AG04450 (cell line): ENCODE data around the gene SLC25A39. TPM values are rescaled to one million over a fixed set of nuclear protein-coding genes. Genes with fewer than 3 reads are reported as not detected.
"Not testable (repeated sequence)": the region's sequence is repeated elsewhere in the genome, so short reads cannot be mapped to it uniquely, and the experiment has no call there.

Source experiments
- CTCF ChIA-PET: fragments of 300-600, 350-600 bp; formaldehyde crosslinking; extraction: SDS; loops from one replicate; lab custom pipeline; 2022; ENCODE audit warnings: antibody characterized with exemption, inconsistent platforms; lab: Charles Lee
- POLR2A ChIA-PET: fragments of 350-600 bp; formaldehyde crosslinking; extraction: SDS; loops from one replicate; lab custom pipeline; 2021; ENCODE audit warnings: antibody characterized with exemption, inconsistent platforms; lab: Yijun Ruan, JAX
- DNase-seq: peaks from one replicate; pipeline ENCODE4 v3.0.0-alpha.2; 2011; ENCODE audit warnings: low read depth, low spot score
- H3K27ac ChIP-seq: one replicate; pipeline ENCODE4 v1.5.1; 2012; ENCODE audit warnings: low read depth, low read length, control low read depth
- H3K27me3 ChIP-seq: one replicate; pipeline ENCODE4 v1.6.0; 2012; ENCODE audit warnings: low read length; ENCODE audit not compliant: control insufficient read depth, insufficient read depth
- H3K4me3 ChIP-seq: 2 replicates; pipeline ENCODE4 v1.5.1; 2011; ENCODE audit warnings: mild to moderate bottlenecking, low read depth, low read length, control low read depth
- H3K9me3 ChIP-seq: 2 replicates; pipeline ENCODE4 v1.5.1; 2012; ENCODE audit warnings: low read length; ENCODE audit not compliant: control insufficient read depth, insufficient read depth
- polyA minus RNA-seq: library from RNA; depleted of rRNA, polyadenylated mRNA; stranded (reverse); fragments of >200 nt; gene quantifications from 2 replicates; pipeline ENCODE4 v1.2.3, GENCODE V29; 2011; rRNA and poly(A)+ RNA removed
- polyA plus RNA-seq: library from polyadenylated mRNA; depleted of rRNA; stranded (reverse); fragments of >200 nt; gene quantifications from 2 replicates; pipeline ENCODE4 v1.2.3, GENCODE V29; 2011; rRNA removed
- TF ChIP-seq, protein P1 (sequence below): IDR thresholded peaks from 2 replicates; pipeline ENCODE4 v1.5.1; 2011; ENCODE audit warnings: low read depth, low read length, control low read depth, inconsistent platforms

Gene SLC25A39, protein sequence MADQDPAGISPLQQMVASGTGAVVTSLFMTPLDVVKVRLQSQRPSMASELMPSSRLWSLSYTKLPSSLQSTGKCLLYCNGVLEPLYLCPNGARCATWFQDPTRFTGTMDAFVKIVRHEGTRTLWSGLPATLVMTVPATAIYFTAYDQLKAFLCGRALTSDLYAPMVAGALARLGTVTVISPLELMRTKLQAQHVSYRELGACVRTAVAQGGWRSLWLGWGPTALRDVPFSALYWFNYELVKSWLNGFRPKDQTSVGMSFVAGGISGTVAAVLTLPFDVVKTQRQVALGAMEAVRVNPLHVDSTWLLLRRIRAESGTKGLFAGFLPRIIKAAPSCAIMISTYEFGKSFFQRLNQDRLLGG
- polyA plus RNA-seq (32.1 and 43.4 TPM in 2 replicates), polyA minus RNA-seq (22.4 and 34.7 TPM in 2 replicates)

DNA sequence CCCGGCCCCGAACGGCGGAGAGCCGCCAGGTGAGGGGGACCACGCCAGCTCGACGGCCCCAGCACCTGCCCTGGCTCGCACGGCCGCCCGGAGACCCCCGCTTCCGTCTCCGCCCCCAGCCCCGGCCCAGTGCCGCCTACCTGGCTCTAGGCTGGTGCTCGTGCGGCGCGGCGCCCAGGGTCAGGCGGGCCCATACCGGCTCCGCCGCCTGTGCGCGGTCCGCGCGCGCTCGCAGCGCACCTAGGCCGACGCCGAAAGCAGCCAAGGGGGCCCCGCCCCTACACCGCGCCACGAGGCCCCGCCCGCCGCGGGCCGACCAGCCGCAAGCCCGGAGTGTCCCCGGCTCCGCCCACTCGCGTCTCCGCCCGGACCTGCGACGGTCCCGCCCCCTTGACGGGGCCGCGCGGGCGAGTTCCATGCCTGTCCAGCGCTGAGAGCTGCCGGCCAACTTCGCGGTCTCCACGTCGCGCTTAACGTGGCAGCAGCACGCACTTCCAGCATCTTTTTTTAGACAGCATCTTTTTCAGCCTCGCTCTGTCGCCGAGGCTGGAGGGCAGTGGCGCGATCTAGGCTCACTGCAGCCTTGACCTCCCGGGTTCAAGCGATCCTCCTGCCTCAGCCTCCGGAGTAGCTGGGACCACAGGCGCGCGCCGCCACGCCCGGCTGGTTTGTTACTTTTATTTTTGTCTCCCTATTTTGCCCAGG is at the start of gene SLC25A39:
SLC25A39 (minus strand) TSS at position 253 of the 705 bp plus-strand sequence. CDS start 1,261 bp downstream, outside the sequence.
- DNase-seq = peak; percentile 78
- Histone ChIP-seq H3K4me3 (peak within 1 kb of the TSS; percentile 80), H3K27ac (peak within 1 kb of the TSS; percentile 65), H3K9me3 (peaks cover 2% of the 10 kb centered on the region; the same call in 1 of the 2 replicates), H3K27me3 (no peaks in the 10 kb centered on the region)
- CTCF ChIA-PET = interaction anchor here (1.0 kb wide), 1 partner anchor 198 kb away, joined by 3 read pairs; no protein-coding TSS in a partner anchor
- TF ChIP-seq, protein P1, sequence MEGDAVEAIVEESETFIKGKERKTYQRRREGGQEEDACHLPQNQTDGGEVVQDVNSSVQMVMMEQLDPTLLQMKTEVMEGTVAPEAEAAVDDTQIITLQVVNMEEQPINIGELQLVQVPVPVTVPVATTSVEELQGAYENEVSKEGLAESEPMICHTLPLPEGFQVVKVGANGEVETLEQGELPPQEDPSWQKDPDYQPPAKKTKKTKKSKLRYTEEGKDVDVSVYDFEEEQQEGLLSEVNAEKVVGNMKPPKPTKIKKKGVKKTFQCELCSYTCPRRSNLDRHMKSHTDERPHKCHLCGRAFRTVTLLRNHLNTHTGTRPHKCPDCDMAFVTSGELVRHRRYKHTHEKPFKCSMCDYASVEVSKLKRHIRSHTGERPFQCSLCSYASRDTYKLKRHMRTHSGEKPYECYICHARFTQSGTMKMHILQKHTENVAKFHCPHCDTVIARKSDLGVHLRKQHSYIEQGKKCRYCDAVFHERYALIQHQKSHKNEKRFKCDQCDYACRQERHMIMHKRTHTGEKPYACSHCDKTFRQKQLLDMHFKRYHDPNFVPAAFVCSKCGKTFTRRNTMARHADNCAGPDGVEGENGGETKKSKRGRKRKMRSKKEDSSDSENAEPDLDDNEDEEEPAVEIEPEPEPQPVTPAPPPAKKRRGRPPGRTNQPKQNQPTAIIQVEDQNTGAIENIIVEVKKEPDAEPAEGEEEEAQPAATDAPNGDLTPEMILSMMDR = no peak
- POLR2A ChIA-PET = interaction anchor here (0.6 to 2.1 kb wide), 3 partner anchors 64 to 114 kb away, joined by 3 to 11 read pairs (median 3); partner anchors contain the start of gene UBTF

DNA sequence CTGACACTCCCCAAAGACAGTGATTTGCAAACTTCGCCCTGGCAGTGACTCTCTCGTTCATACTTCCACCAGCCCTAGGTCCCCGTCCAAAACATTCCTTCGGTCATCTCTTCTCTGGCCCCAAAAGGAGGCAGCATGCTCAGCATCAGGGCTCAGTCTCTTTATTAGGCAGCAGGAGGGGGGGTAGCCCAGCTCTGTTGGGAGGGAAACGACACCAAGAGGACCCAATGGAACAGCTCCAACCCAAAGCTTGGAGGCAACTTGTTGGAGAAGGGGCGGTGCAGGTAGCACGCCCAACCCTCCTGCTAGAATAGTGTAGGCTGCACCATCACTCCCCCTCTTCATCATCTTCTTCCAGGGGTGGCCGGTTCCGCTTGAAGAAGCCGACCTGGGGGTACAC is 47.4 kb upstream of the SLC25A39 start:
- no peaks in the 10 kb centered on the region; the same call in 1 of the 2 replicates for H3K9me3 ChIP-seq
- POLR2A ChIA-PET = interaction anchor here (0.6 kb wide), 1 partner anchor 150 kb away, joined by 6 read pairs; no protein-coding TSS in a partner anchor
- H3K27me3 ChIP-seq = peaks cover 9% of the 10 kb centered on the region
- H3K27ac ChIP-seq = no peak overlapping the region
- no peak for DNase-seq
- TF ChIP-seq, protein P1 = no peak
- H3K4me3 ChIP-seq = no peak overlapping the region
- CTCF ChIA-PET = no interaction called here

DNA sequence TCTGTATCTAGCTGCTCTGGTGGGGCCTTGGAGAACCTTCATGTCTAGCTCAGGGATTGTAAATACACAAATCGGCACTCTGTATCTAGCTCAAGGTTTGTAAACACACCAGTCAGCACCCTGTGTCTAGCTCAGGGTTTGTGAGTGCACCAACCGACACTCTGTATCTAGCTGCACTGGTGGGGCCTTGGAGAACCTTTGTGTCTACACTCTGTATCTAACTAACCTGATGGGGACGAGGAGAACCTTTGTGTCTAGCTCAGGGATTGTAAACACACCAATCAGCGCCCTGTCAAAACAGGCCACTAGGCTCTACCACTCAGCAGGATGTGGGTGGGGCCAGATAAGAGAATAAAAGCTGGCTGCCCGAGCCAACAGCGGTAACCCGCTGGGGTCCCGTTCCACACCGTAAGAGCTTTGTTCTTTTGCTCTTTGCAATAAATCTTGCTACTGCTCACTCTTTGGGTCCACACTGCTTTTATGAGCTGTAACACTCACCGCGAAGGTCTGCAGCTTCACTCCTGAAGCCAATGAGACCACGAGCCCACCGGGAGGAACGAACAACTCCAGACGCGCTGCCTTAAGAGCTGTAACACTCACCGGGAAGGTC is 44.9 kb upstream of the SLC25A39 start:
- POLR2A ChIA-PET, DNase-seq, H3K9me3 ChIP-seq, H3K4me3 ChIP-seq, H3K27ac ChIP-seq: not testable (repeated sequence)
- H3K27me3 ChIP-seq = peaks cover 24% of the 10 kb centered on the region
- CTCF ChIA-PET = interaction anchor here (0.6 kb wide), 1 partner anchor 187 kb away, joined by 3 read pairs; no protein-coding TSS in a partner anchor

DNA sequence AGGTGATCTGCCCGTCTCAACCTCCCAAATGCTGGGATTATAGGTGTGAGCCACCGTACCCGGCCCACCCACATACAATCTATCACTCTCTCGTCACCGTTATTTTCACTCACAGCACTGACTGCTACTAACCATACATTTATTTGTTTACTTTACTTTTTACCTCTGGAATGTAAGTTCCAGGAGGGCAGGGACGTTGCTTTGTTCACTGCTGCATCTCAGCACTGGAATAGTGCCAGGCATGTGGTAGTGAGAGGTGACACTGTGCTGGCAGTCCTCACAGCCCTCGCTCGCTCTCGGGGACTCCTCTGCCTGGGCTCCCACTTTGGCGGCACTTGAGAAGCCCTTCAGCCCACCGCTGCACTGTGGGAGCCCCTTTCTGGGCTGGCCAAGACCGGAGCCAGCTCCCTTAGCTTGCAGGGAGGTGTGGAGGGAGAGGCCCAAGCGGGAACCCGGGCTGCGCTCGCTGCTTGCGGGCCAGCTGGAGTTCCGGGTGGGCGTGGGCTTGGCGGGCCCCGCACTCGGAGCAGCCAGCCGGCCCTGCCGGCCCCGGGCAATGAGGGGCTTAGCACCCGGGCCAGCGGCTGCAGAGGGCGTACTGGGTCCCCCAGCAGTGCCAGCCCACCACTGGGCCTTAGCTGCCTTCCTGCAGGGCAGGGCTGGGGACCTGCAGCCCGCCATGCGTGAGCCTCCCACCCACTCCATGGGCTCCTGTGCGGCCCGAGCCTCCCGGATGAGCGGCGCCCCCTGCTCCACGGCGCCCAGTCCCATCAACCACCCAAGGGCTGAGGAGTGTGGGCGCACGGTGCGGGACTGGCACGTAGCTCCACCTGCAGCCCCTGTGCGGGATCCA is 44.0 kb upstream of the SLC25A39 start:
- H3K4me3 ChIP-seq, POLR2A ChIA-PET, H3K27ac ChIP-seq, DNase-seq, H3K9me3 ChIP-seq, CTCF ChIA-PET: not testable (repeated sequence)
- H3K27me3 ChIP-seq = peaks cover 24% of the 10 kb centered on the region

DNA sequence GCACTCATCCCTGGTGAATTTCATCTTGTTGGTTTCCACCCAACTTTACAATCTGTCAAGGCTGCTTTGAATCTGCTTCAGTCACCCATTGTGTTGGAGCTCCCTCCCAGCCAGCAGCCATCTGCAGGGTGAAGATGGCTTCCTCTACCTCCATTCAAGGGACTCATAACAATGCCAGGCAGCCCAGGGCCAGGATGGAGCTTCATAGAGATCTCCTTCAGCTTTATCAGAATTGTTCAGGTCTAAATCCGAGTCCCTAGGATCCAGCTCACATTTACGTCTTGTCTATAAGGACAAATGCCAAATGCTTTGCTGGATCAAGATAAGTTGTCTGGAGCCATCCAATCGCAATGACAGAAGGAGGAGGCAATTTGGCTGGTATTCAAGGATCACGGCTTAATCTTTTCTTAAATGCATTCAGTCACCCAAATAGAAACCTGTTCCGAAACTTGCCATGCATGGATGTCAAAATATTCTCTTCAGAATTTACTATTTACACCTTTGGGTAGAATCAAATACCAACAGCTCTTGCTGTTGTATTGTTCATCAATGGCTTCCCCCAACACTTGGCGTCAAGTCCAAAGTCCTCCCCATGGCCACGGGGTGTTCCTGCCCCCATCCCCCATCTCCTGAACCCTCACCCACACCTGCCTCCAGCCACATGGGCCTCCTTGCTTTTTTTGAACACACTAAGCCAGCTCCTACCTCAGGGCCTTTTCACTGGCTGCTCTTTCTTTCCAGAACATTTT is 42.8 kb upstream of the SLC25A39 start:
- Histone ChIP-seq H3K27ac (no peak overlapping the region), H3K9me3 (no peaks in the 10 kb centered on the region; the same call in 1 of the 2 replicates), H3K27me3 (peaks cover 24% of the 10 kb centered on the region), H3K4me3 (no peak overlapping the region)
- DNase-seq = no peak
- ChIA-PET CTCF (interaction anchor here (0.9 kb wide), 1 partner anchor 8 kb away, joined by 3 read pairs; no protein-coding TSS in a partner anchor), POLR2A (no interaction called here)
- TF ChIP-seq, protein P1 = no peak

DNA sequence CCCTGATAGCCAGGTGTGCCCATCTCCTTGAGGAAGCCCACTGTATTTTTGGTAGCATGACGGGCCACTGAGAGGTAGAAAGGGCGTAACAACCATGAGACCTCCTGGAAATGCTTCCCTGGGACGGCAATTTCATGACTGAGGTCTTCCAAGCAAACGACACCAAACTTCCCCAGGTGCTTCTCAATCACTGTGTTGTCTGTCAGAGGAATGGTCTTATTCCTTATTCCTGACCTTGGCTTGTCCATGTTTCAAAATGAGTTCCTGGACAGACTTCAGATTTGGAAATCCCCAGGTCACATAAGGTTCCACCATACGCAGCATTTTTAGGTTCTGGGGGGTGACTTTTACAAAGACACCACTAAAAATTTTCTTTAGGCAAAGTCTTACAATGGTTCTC is 40.4 kb upstream of the SLC25A39 start:
- H3K27me3 ChIP-seq = peaks cover 21% of the 10 kb centered on the region
- H3K9me3 ChIP-seq, DNase-seq, POLR2A ChIA-PET, H3K4me3 ChIP-seq, H3K27ac ChIP-seq: not testable (repeated sequence)
- CTCF ChIA-PET = interaction anchor here (0.6 to 1.4 kb wide), 2 partner anchors 13 to 41 kb away, joined by 3 to 5 read pairs; no protein-coding TSS in a partner anchor
